C4-2B (cell line): Measurements from ENCODE around the gene CTNNA2.

ENCODE experiments used
- H3K27ac ChIP-seq: fragments of 450-650 bp; 2 replicates; pipeline ENCODE4 v1.5.1; 2017
- CTCF ChIP-seq: fragments of 450-650 bp; conservative IDR thresholded peaks from 2 replicates; pipeline ENCODE4 v1.5.1; 2017; ENCODE audit warnings: mild to moderate bottlenecking
- ZFX ChIP-seq: fragments of 450-650 bp; IDR thresholded peaks from 2 replicates; pipeline ENCODE4 v1.6.1; 2017

Gene CTNNA2

DNA sequence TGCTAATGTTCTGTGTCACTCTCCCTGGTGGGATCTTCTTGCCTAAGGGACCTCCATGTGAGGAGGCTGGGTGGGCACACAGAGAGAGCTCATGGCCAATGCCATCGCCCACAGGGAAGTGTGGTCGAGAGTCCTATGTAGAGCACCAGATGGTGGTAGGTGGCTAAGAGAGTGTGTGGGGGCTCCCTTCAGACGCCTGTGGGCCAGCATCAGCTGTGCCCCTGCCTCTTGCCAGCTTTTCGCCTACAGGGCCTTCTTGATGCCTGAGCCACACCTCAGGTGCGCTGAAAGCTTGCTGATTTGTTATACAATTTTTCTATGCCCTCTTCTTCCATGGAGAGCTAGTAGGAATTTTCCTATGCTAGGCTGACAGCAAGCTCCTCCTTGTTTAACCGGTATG lies 753.4 kb downstream of the CTNNA2 start:
- no peak overlapping the region for H3K27ac ChIP-seq
- TF ChIP-seq CTCF = no peak
- TF ChIP-seq ZFX = no peak

DNA sequence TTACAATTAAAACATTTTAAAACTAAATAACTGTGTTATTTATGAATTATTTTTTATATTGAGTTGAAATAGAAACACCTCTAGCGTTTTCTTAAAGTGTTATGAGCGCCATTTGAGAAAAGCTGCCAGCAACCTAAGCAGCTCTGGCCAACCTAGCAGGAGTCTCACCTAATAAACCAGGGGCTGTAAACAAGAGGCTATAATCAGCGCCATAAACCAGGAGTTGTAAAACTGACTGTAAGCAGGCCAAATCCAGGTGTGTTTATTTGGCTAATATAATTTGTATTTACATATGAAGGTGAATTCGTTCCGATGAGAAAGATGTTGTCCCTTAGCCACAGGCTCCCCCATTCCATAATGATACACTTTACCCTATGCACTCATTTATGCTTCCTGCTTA lies 757.0 kb downstream of the CTNNA2 start:
- no peak for TF ChIP-seq CTCF
- no peak for TF ChIP-seq ZFX
- H3K27ac ChIP-seq = no peak overlapping the region

DNA sequence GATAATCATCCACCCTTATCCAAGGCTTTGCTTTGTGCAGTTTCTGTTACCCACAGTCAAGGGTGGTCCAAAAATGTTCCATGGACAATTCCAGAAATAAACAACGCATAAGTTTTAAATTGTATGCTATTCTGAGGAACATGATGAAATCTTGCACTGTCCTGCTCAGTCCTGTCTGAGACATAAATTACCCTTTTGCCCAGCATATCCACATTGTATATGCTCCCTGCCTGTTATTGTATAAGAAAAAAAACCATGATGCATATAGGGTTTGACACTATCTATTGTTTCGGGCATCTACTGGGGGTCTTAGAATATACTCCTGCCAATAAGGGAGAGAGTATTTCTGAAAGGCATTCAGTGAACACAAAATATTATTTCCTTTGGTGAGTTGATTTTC lies 767.7 kb downstream of the CTNNA2 start:
- H3K27ac ChIP-seq = no peak overlapping the region
- TF ChIP-seq ZFX (no peak), CTCF (no peak)

GRCh38 chr2:80281049-80281448 lies 768.2 kb downstream of the CTNNA2 start:
- no peak for TF ChIP-seq ZFX
- TF ChIP-seq CTCF = no peak
- no peak overlapping the region for H3K27ac ChIP-seq

- H3K27ac ChIP-seq = no peak overlapping the region
- TF ChIP-seq ZFX = no peak
- TF ChIP-seq CTCF = peak; percentile 30
Observed at GRCh38 chr2:80288576-80288975, 775.7 kb downstream of the CTNNA2 start.

GRCh38 chr2:80291656-80292055 lies 778.8 kb downstream of the CTNNA2 start:
- no peak overlapping the region for H3K27ac ChIP-seq
- no peak for TF ChIP-seq ZFX
- TF ChIP-seq CTCF = no peak

- TF ChIP-seq ZFX = no peak
- TF ChIP-seq CTCF = no peak
- H3K27ac ChIP-seq = no peak overlapping the region
Observed at GRCh38 chr2:80292474-80292873, 779.6 kb downstream of the CTNNA2 start.
